DMS53 treated with DMSO at 0.1 percent for 48 hours (cell line): ENCODE data around the gene CERT1.
"Not testable (repeated sequence)": the region's sequence is repeated elsewhere in the genome, so short reads cannot be mapped to it uniquely, and the experiment has no call there.

Experiments
- DNase-seq: peaks from one replicate; lab custom pipeline; 2025; ENCODE audit not compliant: unreplicated experiment; lab: John Stamatoyannopoulos, UW

Gene CERT1

DNA sequence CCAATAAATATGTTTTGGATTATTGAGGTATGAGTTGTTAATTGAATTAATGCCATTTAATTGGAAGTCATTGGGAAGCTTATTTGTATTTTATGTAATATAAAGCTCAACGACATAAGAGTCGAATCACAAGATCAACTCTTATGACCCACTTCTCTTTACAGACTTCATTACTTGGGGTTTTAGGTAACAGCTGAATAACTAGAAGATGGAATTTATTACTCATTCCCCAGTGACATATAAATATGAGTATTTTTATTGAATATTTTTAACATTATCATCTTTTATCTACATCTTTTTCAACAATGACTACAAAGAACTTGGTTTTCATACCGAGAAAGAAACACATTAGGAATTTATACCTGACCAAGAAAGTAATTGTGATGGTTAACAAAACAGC lies 153.3 kb downstream of the CERT1 start:
- DNase-seq: no peak

- DNase-seq: no peak
Measured at GRCh38 chr5:75356719-75357118, 154.7 kb downstream of the CERT1 start.

GRCh38 chr5:75355236-75355635 lies 156.2 kb downstream of the CERT1 start:
- DNase-seq: no peak

DNA sequence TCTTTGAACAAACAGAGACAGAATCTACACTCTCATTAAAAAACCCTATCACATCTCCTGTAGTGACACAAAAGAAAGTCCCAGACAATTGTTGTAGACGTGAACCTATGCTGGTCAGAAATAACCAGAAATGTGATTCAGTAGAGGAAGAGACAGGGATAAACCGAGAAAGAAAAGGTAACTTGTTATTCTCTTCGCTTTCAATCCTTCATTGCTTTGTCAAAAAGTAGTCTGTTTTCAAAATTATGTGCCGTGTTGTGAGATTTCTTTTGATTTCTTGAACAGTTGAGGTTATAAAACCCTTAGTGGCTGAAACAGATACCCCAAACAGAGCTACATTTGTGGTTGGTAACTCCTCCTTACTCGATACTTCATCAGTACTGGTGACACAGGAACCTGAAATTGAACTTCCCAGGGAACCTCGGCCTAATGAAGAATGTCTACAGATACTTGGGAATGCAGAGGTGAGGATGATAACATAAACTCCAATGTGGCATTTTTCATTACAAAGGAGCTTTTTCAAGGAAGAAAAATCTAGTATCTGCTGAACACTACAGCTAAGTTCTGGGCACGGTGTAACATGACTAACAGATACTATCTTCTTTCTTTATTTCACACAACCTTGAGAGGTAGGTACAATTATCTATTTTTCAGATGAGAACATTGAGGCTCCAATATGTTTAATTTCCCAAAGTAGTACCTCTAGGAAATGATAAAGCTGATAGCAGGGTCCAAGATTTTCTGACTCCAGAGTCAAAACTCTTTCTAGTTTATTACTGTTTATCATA lies 160.1 kb downstream of the CERT1 start:
- no peak for DNase-seq

- DNase-seq: no peak
Measured at GRCh38 chr5:75349663-75350062, 161.8 kb downstream of the CERT1 start.

DNA sequence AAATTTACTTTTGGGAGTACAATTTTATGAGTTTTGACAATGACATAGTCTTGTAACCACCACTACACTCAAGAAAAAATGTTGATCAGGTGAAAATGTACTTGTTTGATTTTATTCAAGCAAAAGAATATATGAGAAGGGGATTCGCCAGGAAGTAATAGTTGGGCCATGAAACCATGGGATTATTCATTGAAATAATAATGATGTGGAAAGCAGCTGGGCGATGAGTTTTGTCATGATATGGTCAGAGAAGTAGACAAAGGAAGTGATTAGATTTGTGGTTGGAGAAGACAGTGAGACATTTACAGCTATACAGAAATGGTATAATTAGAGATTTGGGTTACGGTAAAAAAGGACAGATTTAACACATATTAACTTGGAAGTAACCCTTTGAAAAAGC lies 163.2 kb downstream of the CERT1 start:
- no peak for DNase-seq

- DNase-seq: no peak
Measured at GRCh38 chr5:75342836-75343235, 168.6 kb downstream of the CERT1 start.

GRCh38 chr5:75341934-75342333 lies 169.5 kb downstream of the CERT1 start:
- no peak for DNase-seq

- no peak for DNase-seq
Measured at GRCh38 chr5:75340714-75341478, 170.5 kb downstream of the CERT1 start.

GRCh38 chr5:75338408-75338807 lies 173.0 kb downstream of the CERT1 start:
- no peak for DNase-seq

GRCh38 chr5:75337366-75338021 lies 173.9 kb downstream of the CERT1 start:
- DNase-seq: no peak

GRCh38 chr5:75336615-75337336 lies 174.7 kb downstream of the CERT1 start, which contains the start of gene HMGCR:
HMGCR (plus strand) TSS chr5:75337220; CDS start chr5:75342606, 5,386 bp downstream.
- DNase-seq: peak; percentile 98

DNA sequence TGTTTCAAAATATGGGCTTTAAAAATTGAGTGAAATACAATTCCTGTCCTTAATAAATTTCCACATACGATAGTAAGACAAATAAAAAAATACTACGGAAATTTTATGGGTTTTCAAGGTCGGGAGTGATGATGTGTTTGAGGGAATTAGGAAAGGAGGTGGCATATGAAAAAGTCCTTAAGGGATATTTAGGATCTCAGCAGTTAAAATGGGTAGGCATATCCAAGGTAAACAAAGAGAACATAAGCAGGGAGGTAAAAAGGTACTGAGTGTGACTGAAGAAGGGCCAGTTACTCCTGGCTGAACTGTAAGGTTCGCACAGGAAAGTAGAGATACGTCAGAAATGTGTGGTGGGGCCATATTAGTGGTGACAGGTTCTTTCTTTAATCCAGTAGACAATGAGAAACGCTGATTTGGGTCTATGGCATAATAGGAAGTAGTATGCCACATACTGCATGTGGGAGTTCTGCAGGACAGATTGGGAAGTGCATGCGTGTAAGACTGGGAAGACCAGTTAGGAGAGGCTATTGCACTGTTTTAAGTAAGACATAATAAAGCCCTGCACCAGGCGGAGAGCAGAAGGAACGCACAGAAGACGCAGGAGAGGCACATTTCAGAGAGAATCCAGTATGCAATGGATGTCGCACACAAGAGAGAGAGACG lies 175.3 kb downstream of the CERT1 start:
- DNase-seq: peak; percentile 81

DNA sequence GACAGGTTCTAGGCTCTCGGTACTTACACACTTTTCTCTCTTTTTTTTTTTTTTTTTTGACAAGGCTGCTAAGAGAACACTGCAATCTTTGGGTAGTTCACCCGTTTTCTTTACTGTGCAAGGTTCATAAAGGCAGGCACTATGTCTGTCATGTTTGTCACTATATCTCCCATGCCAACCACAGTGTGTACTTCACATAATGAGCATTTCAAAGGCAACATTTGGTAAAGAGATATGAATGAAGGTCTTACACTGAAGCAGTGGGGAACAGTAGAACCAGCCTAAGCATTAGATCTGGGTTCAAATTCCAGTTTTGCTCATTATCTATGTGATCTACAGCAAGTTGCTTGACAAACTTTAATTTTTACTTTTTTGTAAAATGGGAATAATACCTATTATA lies 175.9 kb downstream of the CERT1 start:
- no peak for DNase-seq

GRCh38 chr5:75334413-75334812 lies 177.0 kb downstream of the CERT1 start:
- not testable (repeated sequence) for DNase-seq

DNA sequence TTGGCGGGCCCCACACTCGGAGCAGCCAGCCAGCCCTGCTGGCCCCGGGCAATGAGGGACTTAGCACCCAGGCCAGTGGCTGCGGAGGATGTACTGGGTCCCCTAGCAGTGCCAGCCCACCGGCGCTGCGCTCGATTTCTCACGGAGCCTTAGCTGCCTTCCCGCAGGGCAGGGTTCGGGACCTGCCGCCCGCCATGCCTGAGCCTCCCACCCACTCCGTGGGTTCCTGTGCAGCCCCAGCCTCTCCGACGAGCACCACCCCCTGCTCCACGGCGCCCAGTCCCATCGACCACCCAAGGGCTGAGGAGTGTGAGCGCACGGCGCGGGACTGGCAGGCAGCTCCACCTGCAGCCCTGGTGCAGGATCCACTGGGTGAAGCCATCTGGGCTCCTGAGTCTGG lies 177.7 kb downstream of the CERT1 start:
- not testable (repeated sequence) for DNase-seq

- no peak for DNase-seq
Measured at GRCh38 chr5:75331095-75332090, 180.0 kb downstream of the CERT1 start.

- no peak for DNase-seq
Measured at GRCh38 chr5:75330404-75330803, 181.0 kb downstream of the CERT1 start.
